ENCODE data around the gene ADAMTS6.

ADAMTS6 gene

GRCh38 chr5:65149827-65150226, 331.9 kb downstream of the ADAMTS6 start:
- no peak for FAIRE-seq

GRCh38 chr5:65144136-65144871, 337.4 kb downstream of the ADAMTS6 start:
- FAIRE-seq, result no peak
- DNase-seq (ENCODE audit: low spot score), result no peak

More at GRCh38 chr5:65149827-65150226, 331.9 kb downstream of the ADAMTS6 start:
- DNase-seq (ENCODE audit: low spot score), result no peak

GRCh38 chr5:65142511-65143011, 339.2 kb downstream of the ADAMTS6 start:
- FAIRE-seq (peak; percentile 65), DNase-seq (ENCODE audit: low spot score) (peak; percentile 46)

GRCh38 chr5:65142016-65142415, 339.7 kb downstream of the ADAMTS6 start:
- no peak for FAIRE-seq
- no peak for DNase-seq (ENCODE audit: low spot score)

- no peak for DNase-seq (ENCODE audit: low spot score)
- no peak for FAIRE-seq
Observed at GRCh38 chr5:65141493-65141892, 340.2 kb downstream of the ADAMTS6 start.

- FAIRE-seq (no peak), DNase-seq (ENCODE audit: low spot score) (no peak)
Observed at GRCh38 chr5:65137631-65138030, 344.1 kb downstream of the ADAMTS6 start.

GRCh38 chr5:65133477-65134110, 348.1 kb downstream of the ADAMTS6 start:
- no peak for FAIRE-seq
- DNase-seq (ENCODE audit: low spot score), result no peak

- no peak for DNase-seq (ENCODE audit: low spot score)
Observed at GRCh38 chr5:65132386-65132785, 349.3 kb downstream of the ADAMTS6 start.

GRCh38 chr5:65128226-65128625, 353.5 kb downstream of the ADAMTS6 start:
- DNase-seq (ENCODE audit: low spot score) (no peak), FAIRE-seq (no peak)

More at GRCh38 chr5:65132386-65132785, 349.3 kb downstream of the ADAMTS6 start:
- no peak for FAIRE-seq

- FAIRE-seq, result no peak
Observed at GRCh38 chr5:65127161-65127901, 354.4 kb downstream of the ADAMTS6 start.

GRCh38 chr5:65126542-65127069, 355.1 kb downstream of the ADAMTS6 start:
- DNase-seq (ENCODE audit: low spot score) (no peak), FAIRE-seq (no peak)

More at GRCh38 chr5:65127161-65127901, 354.4 kb downstream of the ADAMTS6 start:
- DNase-seq (ENCODE audit: low spot score), result no peak

- DNase-seq (ENCODE audit: low spot score) (no peak), FAIRE-seq (no peak)
Observed at GRCh38 chr5:65125591-65126541, 355.9 kb downstream of the ADAMTS6 start.

GRCh38 chr5:65121880-65122436, 359.8 kb downstream of the ADAMTS6 start:
- FAIRE-seq (no peak), DNase-seq (ENCODE audit: low spot score) (peak; percentile 85)

GRCh38 chr5:65120371-65120967, 361.3 kb downstream of the ADAMTS6 start:
- DNase-seq (ENCODE audit: low spot score), result no peak
- no peak for FAIRE-seq

GRCh38 chr5:65117525-65117924, 364.2 kb downstream of the ADAMTS6 start:
- no peak for DNase-seq (ENCODE audit: low spot score)
- no peak for FAIRE-seq

GRCh38 chr5:65113771-65114170, 367.9 kb downstream of the ADAMTS6 start:
- DNase-seq (ENCODE audit: low spot score) (no peak), FAIRE-seq (no peak)

- DNase-seq (ENCODE audit: low spot score) (no peak), FAIRE-seq (no peak)
Observed at GRCh38 chr5:65111961-65112658, 369.6 kb downstream of the ADAMTS6 start.

GRCh38 chr5:65108786-65109743, 372.7 kb downstream of the ADAMTS6 start:
- peak; percentile 13 for DNase-seq (ENCODE audit: low spot score)

More at GRCh38 chr5:65108786-65109743, 372.7 kb downstream of the ADAMTS6 start:
- FAIRE-seq, result no peak
